ENCODE results near the gene EPS8L1. TPM values are rescaled to one million over a fixed set of nuclear protein-coding genes. Genes with fewer than 3 reads are reported as not detected.
"Not testable (repeated sequence)": the region's sequence is repeated elsewhere in the genome, so short reads cannot be mapped to it uniquely, and the experiment has no call there.

Gene EPS8L1
- total RNA-seq, 1 donor from 2014 or later = 30.5 TPM

DNA sequence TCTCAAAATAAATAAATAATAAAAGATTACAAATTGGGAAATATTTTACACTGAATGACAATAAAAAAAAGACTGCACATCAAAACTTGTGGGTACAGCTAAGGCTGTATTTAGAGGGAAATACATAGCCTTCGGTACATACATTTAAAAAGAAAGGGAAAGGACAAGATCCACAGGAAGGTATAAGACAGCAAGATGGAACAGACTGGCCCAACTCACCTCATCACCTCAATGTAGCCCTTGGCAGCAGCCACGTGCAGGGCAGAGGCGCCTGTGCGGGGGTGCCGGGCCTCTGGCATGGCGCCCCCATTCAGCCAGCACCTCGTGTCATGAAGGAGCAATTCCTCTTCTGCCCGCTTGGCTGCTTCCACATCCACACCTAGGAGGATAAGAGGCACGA, 27.5 kb downstream of the EPS8L1 start:
- Histone ChIP-seq H3K36me3 (ENCODE audit: control insufficient read depth, insufficient read depth, low read length) (peaks cover 2% of the 10 kb centered on the region), H3K27me3 (ENCODE audit: control insufficient read depth, insufficient read depth, low read length) (no peaks in the 10 kb centered on the region), H3K4me3 (ENCODE audit: low read depth, low read length) (no peak overlapping the region)
- TF ChIP-seq, protein P1, sequence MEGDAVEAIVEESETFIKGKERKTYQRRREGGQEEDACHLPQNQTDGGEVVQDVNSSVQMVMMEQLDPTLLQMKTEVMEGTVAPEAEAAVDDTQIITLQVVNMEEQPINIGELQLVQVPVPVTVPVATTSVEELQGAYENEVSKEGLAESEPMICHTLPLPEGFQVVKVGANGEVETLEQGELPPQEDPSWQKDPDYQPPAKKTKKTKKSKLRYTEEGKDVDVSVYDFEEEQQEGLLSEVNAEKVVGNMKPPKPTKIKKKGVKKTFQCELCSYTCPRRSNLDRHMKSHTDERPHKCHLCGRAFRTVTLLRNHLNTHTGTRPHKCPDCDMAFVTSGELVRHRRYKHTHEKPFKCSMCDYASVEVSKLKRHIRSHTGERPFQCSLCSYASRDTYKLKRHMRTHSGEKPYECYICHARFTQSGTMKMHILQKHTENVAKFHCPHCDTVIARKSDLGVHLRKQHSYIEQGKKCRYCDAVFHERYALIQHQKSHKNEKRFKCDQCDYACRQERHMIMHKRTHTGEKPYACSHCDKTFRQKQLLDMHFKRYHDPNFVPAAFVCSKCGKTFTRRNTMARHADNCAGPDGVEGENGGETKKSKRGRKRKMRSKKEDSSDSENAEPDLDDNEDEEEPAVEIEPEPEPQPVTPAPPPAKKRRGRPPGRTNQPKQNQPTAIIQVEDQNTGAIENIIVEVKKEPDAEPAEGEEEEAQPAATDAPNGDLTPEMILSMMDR (IDR thresholded peaks at IDR 0.05; ENCODE audit: insufficient read depth, low read length, poor library complexity, severe bottlenecking) = no peak
- no peak for DNase-seq (ENCODE audit: low read depth)

DNA sequence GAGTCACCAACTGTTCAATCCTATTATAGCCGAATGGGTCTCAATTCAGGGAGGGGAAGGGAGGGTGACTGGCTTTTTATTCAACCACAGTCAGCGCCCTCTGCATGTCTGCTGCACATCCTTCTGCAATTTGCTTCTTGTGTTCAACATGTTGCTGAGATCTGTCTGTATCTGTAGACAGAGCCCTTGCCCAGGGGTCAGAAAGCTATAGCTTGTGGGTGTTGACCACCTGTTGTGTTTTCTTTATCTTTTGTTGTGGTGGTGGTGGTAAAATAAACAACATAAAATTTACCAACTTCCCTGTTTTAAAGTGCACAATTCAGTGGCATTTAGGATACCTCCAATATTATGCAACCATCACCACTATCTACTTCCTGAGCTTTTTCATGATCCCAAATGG, 29.6 kb downstream of the EPS8L1 start:
- Histone ChIP-seq H3K27me3 (ENCODE audit: control insufficient read depth, insufficient read depth, low read length) (no peaks in the 10 kb centered on the region), H3K4me3 (ENCODE audit: low read depth, low read length) (no peak overlapping the region), H3K36me3 (ENCODE audit: control insufficient read depth, insufficient read depth, low read length) (peaks cover 2% of the 10 kb centered on the region)
- no peak for DNase-seq (ENCODE audit: low read depth)
- TF ChIP-seq, protein P1 (IDR thresholded peaks at IDR 0.05; ENCODE audit: insufficient read depth, low read length, poor library complexity, severe bottlenecking) = no peak

DNA sequence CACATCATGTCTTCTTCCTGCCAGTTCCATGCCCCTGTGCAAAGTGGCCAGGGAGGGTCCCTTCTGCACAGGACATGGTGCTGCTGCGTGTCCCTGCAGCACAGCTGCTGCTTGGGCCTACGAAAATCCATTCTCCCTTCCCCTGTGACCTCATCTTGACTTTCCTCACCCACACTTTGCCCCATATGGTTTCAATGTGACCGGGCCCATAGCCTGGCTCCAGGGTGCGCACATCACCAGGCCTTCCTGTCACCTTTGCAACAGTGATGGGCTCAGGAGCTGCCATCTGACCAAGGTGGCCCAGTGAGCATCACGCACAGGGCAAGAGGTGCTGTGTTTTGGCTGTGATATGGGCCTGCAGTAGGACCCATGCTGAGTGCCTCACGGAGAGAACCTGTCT, 30.9 kb downstream of the EPS8L1 start:
- DNase-seq (ENCODE audit: low read depth) = no peak
- TF ChIP-seq, protein P1 (IDR thresholded peaks at IDR 0.05; ENCODE audit: insufficient read depth, low read length, poor library complexity, severe bottlenecking) = no peak
- H3K36me3 ChIP-seq (ENCODE audit: control insufficient read depth, insufficient read depth, low read length) = peaks cover 4% of the 10 kb centered on the region
- H3K27me3 ChIP-seq (ENCODE audit: control insufficient read depth, insufficient read depth, low read length) = no peaks in the 10 kb centered on the region
- no peak overlapping the region for H3K4me3 ChIP-seq (ENCODE audit: low read depth, low read length)

- H3K36me3 ChIP-seq (ENCODE audit: control insufficient read depth, insufficient read depth, low read length); H3K4me3 ChIP-seq (ENCODE audit: low read depth, low read length); DNase-seq (ENCODE audit: low read depth): not testable (repeated sequence)
Measured at GRCh38 chr19:55107252-55107651, 31.6 kb downstream of the EPS8L1 start.

DNA sequence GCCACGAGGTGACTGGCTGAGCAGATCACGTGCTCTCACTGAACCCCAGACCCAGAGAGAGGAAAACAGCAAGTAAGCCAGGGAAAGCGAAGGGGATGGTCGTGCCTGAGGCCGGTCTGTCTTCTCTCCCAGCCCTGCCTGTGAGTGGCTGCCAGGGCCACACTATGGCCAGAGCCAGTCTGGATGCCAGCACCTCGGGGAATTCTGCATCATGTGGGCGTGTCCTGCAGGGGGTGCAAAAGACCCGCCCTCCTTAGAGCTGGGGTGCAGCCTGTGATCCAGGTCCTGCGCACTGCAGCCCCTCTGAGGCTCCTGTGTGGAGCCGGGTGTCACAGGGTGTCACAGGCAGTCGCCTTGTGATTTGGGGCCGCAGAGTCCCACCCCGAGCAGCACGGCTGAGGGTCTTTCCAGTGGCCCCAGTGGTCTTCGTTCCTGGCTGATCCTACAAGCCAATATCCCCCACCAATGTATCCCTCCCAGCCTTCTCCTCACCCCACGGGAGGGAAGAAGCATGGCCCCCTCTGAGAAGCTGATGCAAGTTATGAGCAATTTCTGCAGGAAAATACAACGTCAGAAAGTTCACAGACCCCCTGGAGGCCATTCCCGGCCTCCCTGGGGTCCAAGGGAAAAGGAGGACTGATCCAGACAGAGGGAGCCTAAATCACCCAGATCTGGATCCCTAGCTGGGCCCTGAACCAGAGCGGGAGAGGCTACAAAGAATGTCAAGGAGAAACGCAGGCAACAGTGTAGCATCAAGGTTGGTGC, 34.0 kb downstream of the EPS8L1 start:
- peaks cover 2% of the 10 kb centered on the region for H3K36me3 ChIP-seq (ENCODE audit: control insufficient read depth, insufficient read depth, low read length)
- no peak overlapping the region for H3K4me3 ChIP-seq (ENCODE audit: low read depth, low read length)
- TF ChIP-seq, protein P1 (IDR thresholded peaks at IDR 0.05; ENCODE audit: insufficient read depth, low read length, poor library complexity, severe bottlenecking) = no peak
- no peaks in the 10 kb centered on the region for H3K27me3 ChIP-seq (ENCODE audit: control insufficient read depth, insufficient read depth, low read length)
- no peak for DNase-seq (ENCODE audit: low read depth)

More at GRCh38 chr19:55107252-55107651, 31.6 kb downstream of the EPS8L1 start:
- not testable (repeated sequence) for H3K27me3 ChIP-seq (ENCODE audit: control insufficient read depth, insufficient read depth, low read length)

- Histone ChIP-seq H3K36me3 (ENCODE audit: control insufficient read depth, insufficient read depth, low read length) (peaks cover 2% of the 10 kb centered on the region), H3K27me3 (ENCODE audit: control insufficient read depth, insufficient read depth, low read length) (no peaks in the 10 kb centered on the region), H3K4me3 (ENCODE audit: low read depth, low read length) (no peak overlapping the region)
- no peak for DNase-seq (ENCODE audit: low read depth)
- TF ChIP-seq, protein P1 (IDR thresholded peaks at IDR 0.05; ENCODE audit: insufficient read depth, low read length, poor library complexity, severe bottlenecking) = no peak
Measured at GRCh38 chr19:55111238-55111831, 35.7 kb downstream of the EPS8L1 start.

Measured in kidney epithelial cell (primary cell).